ES-I3 (cell line): ENCODE results near the gene AFAP1.

Experiments used
- H3K36me3 ChIP-seq: 2 replicates; pipeline ENCODE4 v1.6.1; 2013; ENCODE audit warnings: mild to moderate bottlenecking, low read length, control low read depth, moderate library complexity; ENCODE audit not compliant: insufficient read depth
- H3K4me1 ChIP-seq: 2 replicates; pipeline ENCODE4 v1.6.1; 2013; ENCODE audit warnings: mild to moderate bottlenecking, control low read depth, low read length; ENCODE audit not compliant: insufficient read depth
- H3K9ac ChIP-seq: 2 replicates; pipeline ENCODE4 v1.6.1; 2013; ENCODE audit warnings: low read depth, mild to moderate bottlenecking, low read length, moderate library complexity
- H3K9me3 ChIP-seq: 2 replicates; pipeline ENCODE4 v1.6.1; 2013; ENCODE audit warnings: mild to moderate bottlenecking, low read length, moderate library complexity; ENCODE audit not compliant: control insufficient read depth, insufficient read depth

AFAP1 gene

DNA sequence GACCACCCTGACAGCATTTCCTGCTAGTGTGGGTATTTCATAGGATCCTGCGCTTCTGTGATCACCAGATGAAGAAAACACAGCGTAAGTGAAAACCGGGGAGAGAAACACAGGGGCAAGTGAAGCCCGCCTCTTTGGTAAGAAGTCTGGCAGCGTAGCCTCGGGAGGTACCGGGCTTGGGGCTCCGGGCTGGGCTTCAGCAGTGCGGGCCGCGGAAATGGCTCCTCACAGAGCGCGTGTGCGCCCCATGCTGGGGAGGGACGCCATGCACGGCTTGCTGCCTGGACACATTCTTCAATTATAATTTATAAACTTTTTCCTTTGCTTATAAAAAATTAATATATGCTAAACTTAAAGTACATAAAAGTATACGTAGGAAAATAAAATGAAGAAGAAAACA is 151.5 kb downstream of the AFAP1 start:
- no peak overlapping the region for H3K9ac ChIP-seq
- H3K36me3 ChIP-seq = peaks cover 31% of the 10 kb centered on the region
- no peaks in the 10 kb centered on the region for H3K9me3 ChIP-seq
- no peaks in the 10 kb centered on the region for H3K4me1 ChIP-seq

DNA sequence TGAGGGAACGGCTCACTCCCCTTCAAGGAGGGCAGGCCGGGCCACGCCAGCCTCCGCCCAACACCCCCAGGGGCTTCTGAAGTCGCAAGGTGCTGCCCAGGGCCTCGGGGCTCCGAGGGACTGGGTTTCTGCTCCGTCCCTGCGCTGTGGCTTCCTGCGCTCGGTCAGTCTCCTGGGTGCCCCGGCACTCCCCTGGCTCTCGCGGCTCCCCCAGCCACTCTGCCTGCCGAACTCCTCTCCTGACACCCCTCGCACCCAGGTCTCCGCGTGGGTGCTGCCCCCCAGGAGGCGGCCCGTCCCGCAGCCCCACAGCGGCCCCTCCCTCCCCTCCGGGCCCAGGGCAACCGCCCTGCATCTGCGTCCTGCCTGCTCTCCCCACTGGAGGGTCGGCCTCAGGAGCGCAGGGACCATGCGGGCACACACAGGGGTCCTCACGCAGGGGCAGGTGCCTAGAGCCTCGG is 151.9 kb downstream of the AFAP1 start:
- no peaks in the 10 kb centered on the region for H3K9me3 ChIP-seq
- peaks cover 32% of the 10 kb centered on the region for H3K36me3 ChIP-seq
- H3K4me1 ChIP-seq = no peaks in the 10 kb centered on the region

DNA sequence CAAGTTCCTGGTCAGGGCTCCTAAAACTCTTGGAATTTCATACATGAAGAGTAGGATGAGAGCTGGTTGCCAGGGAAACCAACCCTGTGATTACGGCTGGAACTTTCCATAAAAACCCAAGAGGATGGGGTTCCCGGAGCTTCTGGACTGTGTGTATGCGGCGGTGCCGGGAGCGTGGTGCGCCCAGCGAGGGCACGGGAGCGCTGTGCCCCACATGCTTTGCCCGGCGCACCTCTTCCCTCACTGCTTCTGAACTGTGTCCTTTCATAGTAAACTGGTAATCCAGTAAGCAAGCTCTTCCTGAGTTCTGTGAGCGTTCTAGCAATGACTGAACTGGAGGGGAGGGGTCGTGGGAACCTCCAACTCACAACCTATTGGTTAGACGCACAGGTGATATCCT is 152.6 kb downstream of the AFAP1 start:
- Histone ChIP-seq H3K9me3 (no peaks in the 10 kb centered on the region), H3K9ac (no peak overlapping the region), H3K36me3 (peaks cover 26% of the 10 kb centered on the region), H3K4me1 (no peaks in the 10 kb centered on the region)

More for the DNA sequence above, 151.9 kb downstream of the AFAP1 start:
- H3K9ac ChIP-seq = no peak overlapping the region

DNA sequence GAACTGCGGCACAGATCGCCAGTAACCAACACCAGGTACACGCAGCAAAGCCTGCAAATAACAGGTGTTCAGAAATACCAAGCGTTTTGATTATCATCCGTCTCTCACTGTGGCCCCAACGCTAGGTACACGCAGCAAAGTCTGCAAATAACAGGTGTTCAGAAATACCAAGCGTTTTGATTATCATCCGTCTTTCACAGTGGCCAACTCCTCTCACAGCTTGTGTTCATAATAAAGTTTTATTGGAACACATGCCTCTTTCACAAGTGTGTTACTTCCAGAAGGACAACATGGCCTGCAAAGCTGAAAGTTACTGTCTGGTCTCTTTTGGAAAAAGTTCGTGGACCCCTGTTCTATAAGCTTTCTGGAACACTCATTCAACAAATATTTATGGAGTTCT is 153.1 kb downstream of the AFAP1 start:
- H3K4me1 ChIP-seq = no peaks in the 10 kb centered on the region
- peaks cover 25% of the 10 kb centered on the region for H3K36me3 ChIP-seq
- H3K9ac ChIP-seq = no peak overlapping the region
- H3K9me3 ChIP-seq = no peaks in the 10 kb centered on the region

GRCh38 chr4:7786040-7786439 is 153.6 kb downstream of the AFAP1 start:
- Histone ChIP-seq H3K9me3 (no peaks in the 10 kb centered on the region), H3K4me1 (no peaks in the 10 kb centered on the region), H3K36me3 (peaks cover 29% of the 10 kb centered on the region), H3K9ac (no peak overlapping the region)

DNA sequence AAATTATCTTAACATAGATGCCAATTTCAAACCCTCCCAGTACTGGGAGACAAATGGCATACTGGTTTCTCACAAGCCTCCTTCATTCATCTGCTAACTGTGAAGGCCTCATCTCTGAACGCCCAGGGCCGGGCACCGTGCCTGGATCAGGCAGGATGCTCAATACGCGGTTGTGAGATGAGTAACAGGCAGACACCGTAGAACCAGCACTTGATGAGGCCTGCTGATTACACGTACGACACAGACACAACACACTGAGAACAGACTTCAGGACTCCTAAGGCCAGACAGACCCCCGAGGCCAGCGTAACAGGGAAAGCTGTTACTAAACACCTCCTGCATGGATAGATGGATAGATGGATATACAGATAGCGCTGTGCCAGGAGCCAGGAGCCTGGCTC is 154.6 kb downstream of the AFAP1 start:
- Histone ChIP-seq H3K4me1 (no peaks in the 10 kb centered on the region), H3K36me3 (peaks cover 32% of the 10 kb centered on the region), H3K9ac (no peak overlapping the region), H3K9me3 (no peaks in the 10 kb centered on the region)

DNA sequence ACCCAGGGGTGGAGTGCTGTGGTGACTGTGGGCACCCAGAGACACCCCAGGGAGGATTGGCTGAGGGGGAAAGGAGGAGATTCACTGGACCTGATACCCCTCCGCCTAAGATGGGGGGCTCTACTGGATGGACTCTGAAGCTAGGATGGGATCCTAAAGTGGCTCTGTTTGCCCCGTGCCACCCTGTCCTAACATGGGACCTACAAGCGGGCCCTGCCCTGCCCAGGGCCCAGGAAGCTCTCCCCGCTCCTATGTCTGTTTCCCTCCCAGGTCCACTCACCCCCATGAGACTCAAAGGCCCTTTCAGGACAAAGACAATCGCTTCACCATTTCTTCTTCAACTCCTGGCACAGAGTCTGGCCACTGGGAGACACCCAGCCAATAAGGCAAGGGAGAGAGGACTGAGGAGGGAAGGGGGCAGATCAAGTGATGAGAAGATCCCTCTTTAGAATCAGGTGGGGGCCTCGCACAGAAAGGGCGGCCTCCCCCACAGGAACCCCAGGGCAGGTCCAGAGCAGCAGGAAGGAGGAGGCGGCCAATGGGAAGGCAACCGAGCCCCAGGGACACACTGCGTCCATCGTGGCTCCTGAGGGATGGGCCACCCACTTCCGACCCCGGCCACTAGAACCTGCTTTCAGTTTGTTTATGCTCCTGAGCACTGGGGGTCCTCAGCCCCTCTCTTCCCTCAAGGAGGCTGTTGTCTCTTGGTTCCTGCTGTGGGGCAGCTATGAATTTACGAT is 155.4 kb downstream of the AFAP1 start:
- Histone ChIP-seq H3K36me3 (peaks cover 37% of the 10 kb centered on the region), H3K9me3 (no peaks in the 10 kb centered on the region), H3K9ac (no peak overlapping the region), H3K4me1 (no peaks in the 10 kb centered on the region)

- peaks cover 39% of the 10 kb centered on the region for H3K36me3 ChIP-seq
- H3K4me1 ChIP-seq = no peaks in the 10 kb centered on the region
- H3K9ac ChIP-seq = no peak overlapping the region
- H3K9me3 ChIP-seq = no peaks in the 10 kb centered on the region
Observed at GRCh38 chr4:7783541-7783940, 156.1 kb downstream of the AFAP1 start.

GRCh38 chr4:7782783-7783182 is 156.9 kb downstream of the AFAP1 start:
- no peaks in the 10 kb centered on the region for H3K4me1 ChIP-seq
- no peaks in the 10 kb centered on the region for H3K9me3 ChIP-seq
- H3K9ac ChIP-seq = no peak overlapping the region
- peaks cover 43% of the 10 kb centered on the region for H3K36me3 ChIP-seq

DNA sequence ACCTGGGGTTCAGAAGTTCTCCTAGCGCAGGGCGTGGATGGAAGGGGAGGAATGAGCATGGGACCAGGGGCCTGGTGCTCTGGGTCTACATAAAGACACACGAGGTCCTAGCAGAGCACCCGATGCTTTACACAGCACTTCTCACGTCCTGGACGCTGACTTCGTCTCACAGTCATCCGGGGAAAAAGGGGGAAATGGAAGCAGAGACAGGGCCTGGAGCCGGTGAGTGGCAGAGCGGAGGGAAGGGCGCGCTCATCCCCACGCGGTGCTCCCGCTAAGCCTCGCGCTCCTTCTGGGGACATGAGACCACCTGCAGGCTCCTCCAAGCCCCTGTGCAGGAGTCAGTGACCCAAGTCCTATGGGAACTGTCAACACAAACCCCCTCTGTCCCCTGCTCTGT is 157.7 kb downstream of the AFAP1 start:
- Histone ChIP-seq H3K4me1 (no peaks in the 10 kb centered on the region), H3K36me3 (peaks cover 47% of the 10 kb centered on the region), H3K9ac (no peak overlapping the region), H3K9me3 (no peaks in the 10 kb centered on the region)

GRCh38 chr4:7781366-7781765 is 158.3 kb downstream of the AFAP1 start:
- Histone ChIP-seq H3K9ac (no peak overlapping the region), H3K36me3 (peaks cover 43% of the 10 kb centered on the region), H3K9me3 (no peaks in the 10 kb centered on the region), H3K4me1 (no peaks in the 10 kb centered on the region)

DNA sequence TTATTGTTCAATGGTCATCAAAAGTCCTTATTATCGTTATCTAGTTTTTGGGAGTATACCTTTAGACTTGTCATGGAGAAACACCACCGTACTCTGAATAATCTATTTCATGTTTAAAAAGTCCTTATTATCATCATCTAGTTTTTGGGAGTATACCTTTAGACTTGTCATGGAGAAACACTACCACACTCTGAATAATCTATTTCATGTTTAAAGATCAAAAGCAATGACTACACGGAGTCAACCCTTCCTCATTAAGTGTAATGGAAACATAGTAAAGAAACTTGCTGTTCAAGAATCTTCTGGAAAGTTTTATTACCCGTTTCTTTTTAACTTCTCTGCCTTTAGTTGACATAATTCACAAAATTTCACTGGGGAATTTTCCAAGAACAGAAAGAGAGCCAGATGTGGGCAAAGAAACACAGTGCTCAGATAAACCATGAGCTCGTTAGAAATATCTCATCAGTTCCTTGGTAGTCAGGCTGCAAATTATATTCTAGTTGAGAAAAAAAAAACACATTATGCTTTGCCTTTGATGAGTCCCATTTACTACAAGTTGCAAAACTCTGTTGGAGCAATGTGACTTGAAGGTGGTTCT is 158.8 kb downstream of the AFAP1 start:
- Histone ChIP-seq H3K9me3 (no peaks in the 10 kb centered on the region), H3K4me1 (no peaks in the 10 kb centered on the region), H3K9ac (no peak overlapping the region), H3K36me3 (peaks cover 41% of the 10 kb centered on the region)

GRCh38 chr4:7779432-7779768 is 160.3 kb downstream of the AFAP1 start:
- no peaks in the 10 kb centered on the region for H3K9me3 ChIP-seq
- no peak overlapping the region for H3K9ac ChIP-seq
- peaks cover 39% of the 10 kb centered on the region for H3K36me3 ChIP-seq

GRCh38 chr4:7778510-7779431 is 160.9 kb downstream of the AFAP1 start:
- H3K4me1 ChIP-seq = no peaks in the 10 kb centered on the region; the same call in 1 of the 2 replicates
- H3K9ac ChIP-seq = no peak overlapping the region
- H3K9me3 ChIP-seq = no peaks in the 10 kb centered on the region
- H3K36me3 ChIP-seq = peaks cover 35% of the 10 kb centered on the region

More at GRCh38 chr4:7779432-7779768, 160.3 kb downstream of the AFAP1 start:
- no peaks in the 10 kb centered on the region; the same call in 1 of the 2 replicates for H3K4me1 ChIP-seq
